ENCODE measurements around the gene C16orf92. TPM values are rescaled to one million over a fixed set of nuclear protein-coding genes. Genes with fewer than 3 reads are reported as not detected.
A peak's percentile ranks its signal among the peaks of the same experiment; 100 is the strongest.

C16orf92 gene
- total and polyA plus RNA-seq, 2 of the 13 experiments (the other 11 are each of a cell fraction or from before 2014, with no cell fraction given) = not detected

DNA sequence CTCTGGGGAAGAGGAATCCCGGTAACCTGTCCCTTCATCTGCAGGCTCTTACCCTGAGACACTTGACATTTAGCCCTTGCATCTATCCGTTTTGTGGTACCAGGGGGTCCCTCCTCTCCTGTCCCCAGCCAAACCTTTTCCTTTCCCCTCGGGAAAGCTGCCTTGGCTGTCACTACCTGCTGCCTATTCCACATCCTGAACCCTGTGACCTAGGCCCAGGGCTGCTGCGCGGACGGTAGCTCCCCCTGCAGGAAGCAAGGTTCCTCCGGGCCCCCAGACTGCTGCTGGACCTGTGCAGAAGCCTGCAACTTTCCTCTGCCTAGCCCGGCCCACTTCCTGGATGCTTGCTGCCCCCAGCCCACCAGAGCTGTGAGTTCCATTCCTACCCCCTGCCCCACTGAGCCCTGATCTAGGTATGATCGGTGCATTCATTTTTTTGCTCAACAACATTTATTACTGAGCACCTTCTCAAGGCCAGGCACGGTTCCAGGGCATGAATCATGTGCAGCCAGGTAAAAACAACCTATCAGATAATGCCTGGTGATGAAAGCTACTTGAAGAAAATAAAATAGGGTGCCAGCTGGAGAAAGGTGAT is 32.1 kb downstream of the C16orf92 start (continued):
- TF ChIP-seq, protein P1, sequence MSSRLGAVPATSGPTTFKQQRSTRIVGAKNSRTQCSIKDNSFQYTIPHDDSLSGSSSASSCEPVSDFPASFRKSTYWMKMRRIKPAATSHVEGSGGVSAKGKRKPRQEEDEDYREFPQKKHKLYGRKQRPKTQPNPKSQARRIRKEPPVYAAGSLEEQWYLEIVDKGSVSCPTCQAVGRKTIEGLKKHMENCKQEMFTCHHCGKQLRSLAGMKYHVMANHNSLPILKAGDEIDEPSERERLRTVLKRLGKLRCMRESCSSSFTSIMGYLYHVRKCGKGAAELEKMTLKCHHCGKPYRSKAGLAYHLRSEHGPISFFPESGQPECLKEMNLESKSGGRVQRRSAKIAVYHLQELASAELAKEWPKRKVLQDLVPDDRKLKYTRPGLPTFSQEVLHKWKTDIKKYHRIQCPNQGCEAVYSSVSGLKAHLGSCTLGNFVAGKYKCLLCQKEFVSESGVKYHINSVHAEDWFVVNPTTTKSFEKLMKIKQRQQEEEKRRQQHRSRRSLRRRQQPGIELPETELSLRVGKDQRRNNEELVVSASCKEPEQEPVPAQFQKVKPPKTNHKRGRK (CRISPR knock-in tag; IDR thresholded peaks at IDR 0.05) = no peak
- peak; percentile 57 for TF ChIP-seq PHF5A (CRISPR knock-in tag; IDR thresholded peaks at IDR 0.05; ENCODE audit: low read depth, unreplicated experiment)
- TF ChIP-seq PCBP2 (optimal IDR thresholded peaks at IDR 0.05; ENCODE audit: low read depth, low read length, poor library complexity, severe bottlenecking) = no peak
- TF ChIP-seq, protein P2, sequence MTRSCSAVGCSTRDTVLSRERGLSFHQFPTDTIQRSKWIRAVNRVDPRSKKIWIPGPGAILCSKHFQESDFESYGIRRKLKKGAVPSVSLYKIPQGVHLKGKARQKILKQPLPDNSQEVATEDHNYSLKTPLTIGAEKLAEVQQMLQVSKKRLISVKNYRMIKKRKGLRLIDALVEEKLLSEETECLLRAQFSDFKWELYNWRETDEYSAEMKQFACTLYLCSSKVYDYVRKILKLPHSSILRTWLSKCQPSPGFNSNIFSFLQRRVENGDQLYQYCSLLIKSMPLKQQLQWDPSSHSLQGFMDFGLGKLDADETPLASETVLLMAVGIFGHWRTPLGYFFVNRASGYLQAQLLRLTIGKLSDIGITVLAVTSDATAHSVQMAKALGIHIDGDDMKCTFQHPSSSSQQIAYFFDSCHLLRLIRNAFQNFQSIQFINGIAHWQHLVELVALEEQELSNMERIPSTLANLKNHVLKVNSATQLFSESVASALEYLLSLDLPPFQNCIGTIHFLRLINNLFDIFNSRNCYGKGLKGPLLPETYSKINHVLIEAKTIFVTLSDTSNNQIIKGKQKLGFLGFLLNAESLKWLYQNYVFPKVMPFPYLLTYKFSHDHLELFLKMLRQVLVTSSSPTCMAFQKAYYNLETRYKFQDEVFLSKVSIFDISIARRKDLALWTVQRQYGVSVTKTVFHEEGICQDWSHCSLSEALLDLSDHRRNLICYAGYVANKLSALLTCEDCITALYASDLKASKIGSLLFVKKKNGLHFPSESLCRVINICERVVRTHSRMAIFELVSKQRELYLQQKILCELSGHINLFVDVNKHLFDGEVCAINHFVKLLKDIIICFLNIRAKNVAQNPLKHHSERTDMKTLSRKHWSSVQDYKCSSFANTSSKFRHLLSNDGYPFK (CRISPR knock-in tag; IDR thresholded peaks at IDR 0.05; ENCODE audit: borderline replicate concordance) = peak; percentile 63; the same call in 1 of the 2 replicates
- 0 out of 2 replicates have a peak, but pooled peaks have one; percentile 37 for TF ChIP-seq ZBTB7A (CRISPR knock-in tag; IDR thresholded peaks at IDR 0.05)
- TF ChIP-seq ZMYM3 (CRISPR knock-in tag; IDR thresholded peaks at IDR 0.05) = peak; percentile 64; the same call in 1 of the 2 replicates
- TF ChIP-seq, protein P3, sequence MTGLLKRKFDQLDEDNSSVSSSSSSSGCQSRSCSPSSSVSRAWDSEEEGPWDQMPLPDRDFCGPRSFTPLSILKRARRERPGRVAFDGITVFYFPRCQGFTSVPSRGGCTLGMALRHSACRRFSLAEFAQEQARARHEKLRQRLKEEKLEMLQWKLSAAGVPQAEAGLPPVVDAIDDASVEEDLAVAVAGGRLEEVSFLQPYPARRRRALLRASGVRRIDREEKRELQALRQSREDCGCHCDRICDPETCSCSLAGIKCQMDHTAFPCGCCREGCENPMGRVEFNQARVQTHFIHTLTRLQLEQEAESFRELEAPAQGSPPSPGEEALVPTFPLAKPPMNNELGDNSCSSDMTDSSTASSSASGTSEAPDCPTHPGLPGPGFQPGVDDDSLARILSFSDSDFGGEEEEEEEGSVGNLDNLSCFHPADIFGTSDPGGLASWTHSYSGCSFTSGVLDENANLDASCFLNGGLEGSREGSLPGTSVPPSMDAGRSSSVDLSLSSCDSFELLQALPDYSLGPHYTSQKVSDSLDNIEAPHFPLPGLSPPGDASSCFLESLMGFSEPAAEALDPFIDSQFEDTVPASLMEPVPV (CRISPR knock-in tag; IDR thresholded peaks at IDR 0.05) = no peak
- TF ChIP-seq ZNF367 (CRISPR knock-in tag; IDR thresholded peaks at IDR 0.05; ENCODE audit: borderline replicate concordance) = no peak
- TF ChIP-seq, protein P4, sequence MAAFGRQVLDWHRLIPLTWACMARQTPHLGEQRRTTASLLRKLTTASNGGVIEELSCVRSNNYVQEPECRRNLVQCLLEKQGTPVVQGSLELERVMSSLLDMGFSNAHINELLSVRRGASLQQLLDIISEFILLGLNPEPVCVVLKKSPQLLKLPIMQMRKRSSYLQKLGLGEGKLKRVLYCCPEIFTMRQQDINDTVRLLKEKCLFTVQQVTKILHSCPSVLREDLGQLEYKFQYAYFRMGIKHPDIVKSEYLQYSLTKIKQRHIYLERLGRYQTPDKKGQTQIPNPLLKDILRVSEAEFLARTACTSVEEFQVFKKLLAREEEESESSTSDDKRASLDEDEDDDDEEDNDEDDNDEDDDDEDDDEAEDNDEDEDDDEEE (CRISPR knock-in tag; IDR thresholded peaks at IDR 0.05) = peak; percentile 67; the same call in 1 of the 2 replicates
- TF ChIP-seq, protein P5, sequence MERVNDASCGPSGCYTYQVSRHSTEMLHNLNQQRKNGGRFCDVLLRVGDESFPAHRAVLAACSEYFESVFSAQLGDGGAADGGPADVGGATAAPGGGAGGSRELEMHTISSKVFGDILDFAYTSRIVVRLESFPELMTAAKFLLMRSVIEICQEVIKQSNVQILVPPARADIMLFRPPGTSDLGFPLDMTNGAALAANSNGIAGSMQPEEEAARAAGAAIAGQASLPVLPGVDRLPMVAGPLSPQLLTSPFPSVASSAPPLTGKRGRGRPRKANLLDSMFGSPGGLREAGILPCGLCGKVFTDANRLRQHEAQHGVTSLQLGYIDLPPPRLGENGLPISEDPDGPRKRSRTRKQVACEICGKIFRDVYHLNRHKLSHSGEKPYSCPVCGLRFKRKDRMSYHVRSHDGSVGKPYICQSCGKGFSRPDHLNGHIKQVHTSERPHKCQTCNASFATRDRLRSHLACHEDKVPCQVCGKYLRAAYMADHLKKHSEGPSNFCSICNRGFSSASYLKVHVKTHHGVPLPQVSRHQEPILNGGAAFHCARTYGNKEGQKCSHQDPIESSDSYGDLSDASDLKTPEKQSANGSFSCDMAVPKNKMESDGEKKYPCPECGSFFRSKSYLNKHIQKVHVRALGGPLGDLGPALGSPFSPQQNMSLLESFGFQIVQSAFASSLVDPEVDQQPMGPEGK (CRISPR knock-in tag; IDR thresholded peaks at IDR 0.05) = peak; percentile 73
- no peak for TF ChIP-seq ZNF138 (CRISPR knock-in tag; IDR thresholded peaks at IDR 0.05; ENCODE audit: low read depth)
- TF ChIP-seq, protein P6, sequence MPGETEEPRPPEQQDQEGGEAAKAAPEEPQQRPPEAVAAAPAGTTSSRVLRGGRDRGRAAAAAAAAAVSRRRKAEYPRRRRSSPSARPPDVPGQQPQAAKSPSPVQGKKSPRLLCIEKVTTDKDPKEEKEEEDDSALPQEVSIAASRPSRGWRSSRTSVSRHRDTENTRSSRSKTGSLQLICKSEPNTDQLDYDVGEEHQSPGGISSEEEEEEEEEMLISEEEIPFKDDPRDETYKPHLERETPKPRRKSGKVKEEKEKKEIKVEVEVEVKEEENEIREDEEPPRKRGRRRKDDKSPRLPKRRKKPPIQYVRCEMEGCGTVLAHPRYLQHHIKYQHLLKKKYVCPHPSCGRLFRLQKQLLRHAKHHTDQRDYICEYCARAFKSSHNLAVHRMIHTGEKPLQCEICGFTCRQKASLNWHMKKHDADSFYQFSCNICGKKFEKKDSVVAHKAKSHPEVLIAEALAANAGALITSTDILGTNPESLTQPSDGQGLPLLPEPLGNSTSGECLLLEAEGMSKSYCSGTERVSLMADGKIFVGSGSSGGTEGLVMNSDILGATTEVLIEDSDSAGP (CRISPR knock-in tag; IDR thresholded peaks at IDR 0.05; ENCODE audit: borderline replicate concordance) = peak; percentile 74
- TF ChIP-seq, protein P7, sequence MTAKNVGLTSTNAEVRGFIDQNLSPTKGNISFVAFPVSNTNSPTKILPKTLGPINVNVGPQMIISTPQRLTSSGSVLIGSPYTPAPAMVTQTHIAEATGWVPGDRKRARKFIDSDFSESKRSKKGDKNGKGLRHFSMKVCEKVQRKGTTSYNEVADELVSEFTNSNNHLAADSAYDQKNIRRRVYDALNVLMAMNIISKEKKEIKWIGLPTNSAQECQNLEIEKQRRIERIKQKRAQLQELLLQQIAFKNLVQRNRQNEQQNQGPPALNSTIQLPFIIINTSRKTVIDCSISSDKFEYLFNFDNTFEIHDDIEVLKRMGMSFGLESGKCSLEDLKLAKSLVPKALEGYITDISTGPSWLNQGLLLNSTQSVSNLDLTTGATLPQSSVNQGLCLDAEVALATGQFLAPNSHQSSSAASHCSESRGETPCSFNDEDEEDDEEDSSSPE (CRISPR knock-in tag; IDR thresholded peaks at IDR 0.05) = 0 out of 2 replicates have a peak, but pooled peaks have one; percentile 21
- peak; percentile 85; the same call in 1 of the 2 replicates for TF ChIP-seq ZNF274 (CRISPR knock-in tag; IDR thresholded peaks at IDR 0.05)
